Endothelial cell of umbilical vein (primary cell): Measurements from ENCODE around the gene ACADS. TPM values are rescaled to one million over a fixed set of nuclear protein-coding genes. Genes with fewer than 3 reads are reported as not detected.

Source experiments
- BruUV-seq: library from RNA; stranded (reverse); fragments of 400-500 nt; replicated peaks from 2 replicates; lab custom pipeline; 2021; lab: Mats Ljungman, UMichigan
- CTCF ChIA-PET: fragments of 300-600, 350-600 bp; sonication (Branson Sonifier 250); formaldehyde crosslinking; loops from one replicate; lab custom pipeline; 2021; ENCODE audit warnings: antibody characterized with exemption, inconsistent platforms; lab: Charles Lee
- POLR2A ChIA-PET: fragments of 300-600, 350-600 bp; sonication (Branson Sonifier 250); formaldehyde crosslinking; loops from one replicate; lab custom pipeline; 2021; ENCODE audit warnings: antibody characterized with exemption, inconsistent platforms; lab: Charles Lee
- DNase-seq: peaks from one replicate; pipeline ENCODE4 v3.0.0-alpha.2; 2011; ENCODE audit warnings: low read depth, low spot score
- FAIRE-seq: peaks from 2 replicates; lab custom pipeline; 2011; peaks lifted over from hg19 to GRCh38; lab: Jason Lieb, UNC
- H2AFZ ChIP-seq: 2 replicates; pipeline ENCODE4 v1.6.0; 2012; ENCODE audit warnings: low read depth, low read length, control low read depth, inconsistent platforms
- H3K27ac ChIP-seq: 2 replicates; pipeline ENCODE4 v1.5.1; 2011; ENCODE audit warnings: low read depth, mild to moderate bottlenecking, control low read depth, low read length, moderate library complexity; ENCODE audit not compliant: insufficient read depth
- H3K27me3 ChIP-seq, 2 experiments: 2 replicates each; pipeline versions ENCODE4 v1.6.0 to v1.6.1; 2011; ENCODE audit warnings: low read length in 2 of 2, mixed read lengths in 1 of 2; ENCODE audit not compliant: control insufficient read depth in 2 of 2, insufficient read depth in 2 of 2
- H3K36me3 ChIP-seq, 2 experiments: 2 replicates in 1 of 2; 3 replicates in 1 of 2; pipeline ENCODE4 v1.5.1; 2011; ENCODE audit warnings: low read length in 2 of 2, mild to moderate bottlenecking in 1 of 2, moderate library complexity in 1 of 2; ENCODE audit not compliant: control insufficient read depth in 2 of 2, insufficient read depth in 2 of 2; ENCODE audit errors: extremely low read depth in 1 of 2
- H3K4me1 ChIP-seq: 3 replicates; pipeline ENCODE4 v1.5.1; 2011; ENCODE audit warnings: mild to moderate bottlenecking, low read length; ENCODE audit not compliant: control insufficient read depth, insufficient read depth; ENCODE audit errors: extremely low read depth
- H3K4me2 ChIP-seq: 2 replicates; pipeline ENCODE4 v1.6.1; 2011; ENCODE audit warnings: low read length, control low read depth, mixed read lengths; ENCODE audit not compliant: insufficient read depth
- H3K4me3 ChIP-seq, 3 experiments: fragments of 200-600 bp in 1 of 3; sonication (generic), shearing (Covaris generic) in 1 of 3; replicated peaks in 1 of 3; 2 replicates each; pipeline ENCODE4 v1.5.1; 2011 to 2016; ENCODE audit warnings: control low read depth in 3 of 3, low read length in 3 of 3, mild to moderate bottlenecking in 2 of 3, inconsistent platforms in 1 of 3, low read depth in 1 of 3, moderate library complexity in 1 of 3; ENCODE audit not compliant: insufficient read depth in 1 of 3
- H3K79me2 ChIP-seq: 2 replicates; pipeline ENCODE4 v1.6.0; 2012; ENCODE audit warnings: low read length, inconsistent platforms; ENCODE audit not compliant: control insufficient read depth, insufficient read depth
- H3K9ac ChIP-seq: replicated peaks from 2 replicates; pipeline ENCODE3; 2011; ENCODE audit warnings: low read length, control low read depth; ENCODE audit not compliant: insufficient read depth; ENCODE audit errors: extremely low read depth
- H3K9me1 ChIP-seq: replicated peaks from 3 replicates; pipeline ENCODE4 v1.6.0; 2011; ENCODE audit warnings: mild to moderate bottlenecking, low read length; ENCODE audit not compliant: control insufficient read depth, insufficient read depth; ENCODE audit errors: extremely low read depth
- H3K9me3 ChIP-seq: replicated peaks from 2 replicates; pipeline ENCODE4 v1.5.1; 2012; ENCODE audit warnings: low read length, inconsistent platforms; ENCODE audit not compliant: control insufficient read depth, insufficient read depth
- H4K20me1 ChIP-seq: replicated peaks from 2 replicates; pipeline ENCODE3; 2011; ENCODE audit warnings: mild to moderate bottlenecking, low read length; ENCODE audit not compliant: control insufficient read depth, insufficient read depth; ENCODE audit errors: extremely low read depth
- EZH2 ChIP-seq: IDR thresholded peaks from 2 replicates; pipeline ENCODE4 v1.6.1; 2012; ENCODE audit warnings: borderline replicate concordance, low read depth, mild to moderate bottlenecking, moderate library complexity, low read length, inconsistent platforms; ENCODE audit not compliant: severe bottlenecking
- FOS ChIP-seq: IDR thresholded peaks from 2 replicates; pipeline ENCODE4 v1.6.1; 2011; ENCODE audit warnings: mild to moderate bottlenecking, low read length, moderate library complexity, borderline replicate concordance; ENCODE audit not compliant: insufficient read depth
- GATA2 ChIP-seq: IDR thresholded peaks from 2 replicates; pipeline ENCODE4 v1.7.0; 2011; ENCODE audit warnings: low read depth, mild to moderate bottlenecking, moderate library complexity, mixed read lengths, low read length; ENCODE audit not compliant: insufficient read length, insufficient read depth
- JUN ChIP-seq: IDR thresholded peaks from 2 replicates; pipeline ENCODE4 v1.6.1; 2011; ENCODE audit warnings: borderline replicate concordance, low read depth; ENCODE audit not compliant: insufficient read length, insufficient read depth
- MYC ChIP-seq: IDR thresholded peaks from one replicate; pipeline ENCODE4 v1.6.1; 2011; ENCODE audit warnings: mild to moderate bottlenecking, low read depth, low read length
- POLR2A ChIP-seq: IDR thresholded peaks from 2 replicates; pipeline ENCODE4 v1.6.1; 2012; ENCODE audit warnings: low read depth, mild to moderate bottlenecking, control low read depth, low read length
- POLR2AphosphoS5 ChIP-seq: IDR thresholded peaks from 2 replicates; pipeline ENCODE4 v1.6.1; 2012; ENCODE audit warnings: low read depth, mild to moderate bottlenecking, control low read depth, low read length, moderate library complexity; ENCODE audit not compliant: insufficient read depth
- dilution Hi-C: fragments of 300-500 bp; cut with MboI; formaldehyde crosslinking; loops from one replicate; pipeline ENCODE4 v1.15.0; 2019; ENCODE audit warnings: low sequenced_read_pairs; ENCODE audit not compliant: extremely low pct_ligation_motif_present
- intact Hi-C: fragments of 100-400 bp; cut with micrococcal nuclease; formaldehyde crosslinking; loops from one replicate; pipeline ENCODE4 v1.10.0; 2022
- polyA plus RNA-seq, 4 experiments: library from polyadenylated mRNA; depleted of rRNA in 3 of 4; stranded (reverse) in 3 of 4; unstranded in 1 of 4; fragments of >200 nt; gene quantifications; 2 replicates each; pipeline versions ENCODE4 v1.2.1 to v1.2.3, GENCODE V29; 2011 to 2012; ENCODE audit warnings: missing spikeins in 1 of 4
- total RNA-seq: library from RNA; stranded (reverse); gene quantifications from 2 replicates; pipeline ENCODE4 v1.2.3, GENCODE V29; 2021
- TF ChIP-seq, protein P1 (sequence below), 2 donors: IDR thresholded peaks; 1 replicate in 1 of 2; 2 replicates in 1 of 2; pipeline ENCODE4 v1.5.1; 2011; ENCODE audit warnings: low read length in 2 of 2, mild to moderate bottlenecking in 2 of 2, moderate library complexity in 2 of 2, control low read depth in 1 of 2, inconsistent platforms in 1 of 2, low read depth in 1 of 2; ENCODE audit not compliant: insufficient read depth in 1 of 2; ENCODE audit errors: extremely low read depth in 1 of 2
- TF ChIP-seq, protein P2 (sequence below): IDR thresholded peaks from 2 replicates; pipeline ENCODE4 v1.6.1; 2011; ENCODE audit not compliant: insufficient read depth, insufficient read length

The ACADS gene
- total and polyA plus RNA-seq, 2 donors (not counting 3 experiments of a cell fraction or from before 2014, with no cell fraction given) = 8.2 to 8.9 TPM

DNA sequence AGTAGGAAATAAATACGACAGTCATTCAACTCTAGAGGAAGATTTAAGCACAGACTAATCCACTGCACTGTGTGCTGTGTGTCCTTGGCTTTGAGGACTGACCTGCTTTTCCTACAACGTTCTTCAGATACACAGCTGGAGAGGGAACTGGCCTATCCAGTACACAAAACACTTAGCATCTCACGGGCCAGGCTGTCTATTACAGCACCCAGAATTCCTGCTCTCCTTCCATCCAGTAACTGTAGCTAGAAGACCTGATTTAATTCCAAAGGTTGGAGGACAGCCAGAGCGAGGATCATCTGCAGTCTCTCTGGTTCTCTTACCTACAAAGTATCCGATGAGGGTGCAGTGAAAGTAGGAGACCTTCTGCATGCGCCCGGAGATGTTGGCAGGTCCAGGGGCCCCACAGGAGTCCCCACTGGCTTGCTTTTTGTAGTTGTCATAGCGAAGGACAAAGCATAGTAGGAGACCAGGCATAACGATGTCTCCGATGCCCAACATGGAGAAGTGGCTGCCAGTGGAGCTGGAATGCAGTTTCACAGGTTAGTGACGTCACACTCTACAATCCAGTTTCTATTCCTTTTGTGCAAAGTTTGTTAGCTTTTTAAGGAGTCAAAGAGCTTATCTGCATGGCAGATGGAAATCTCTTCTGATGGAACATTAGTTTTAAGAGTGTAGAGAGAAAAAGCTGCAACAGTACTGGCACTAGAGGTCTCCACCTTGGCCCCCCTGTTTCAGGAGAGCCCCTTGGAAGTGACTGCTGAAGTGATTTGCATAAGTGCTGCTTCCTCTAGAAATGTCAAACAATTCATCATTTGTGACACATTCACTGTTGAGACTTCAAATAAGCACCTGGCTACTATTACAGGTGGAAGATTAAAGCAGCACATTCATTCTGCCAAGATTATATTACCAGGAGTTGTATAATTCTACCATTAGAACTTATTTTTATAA lies 41.7 kb downstream of the ACADS start:
- intact Hi-C loops (no loop called here), dilution Hi-C loops (no loop called here)
- no peak for DNase-seq
- H3K27me3 ChIP-seq = no peaks in the 10 kb centered on the region
- peaks cover 6 to 45% of the 10 kb centered on the region in 2 experiments for H3K36me3 ChIP-seq
- no peaks in the 10 kb centered on the region for H3K4me1 ChIP-seq
- ChIA-PET CTCF (interaction anchor here (2.8 kb wide), 1 partner anchor 205 kb away, joined by 8 read pairs; no protein-coding TSS in a partner anchor), POLR2A (no interaction called here)
- H4K20me1 ChIP-seq = no peaks in the 10 kb centered on the region
- no peak overlapping the region for H3K4me3 ChIP-seq
- H3K9me3 ChIP-seq = no peaks in the 10 kb centered on the region
- no peak for TF ChIP-seq EZH2
- TF ChIP-seq JUN = no peak
- TF ChIP-seq, protein P1, sequence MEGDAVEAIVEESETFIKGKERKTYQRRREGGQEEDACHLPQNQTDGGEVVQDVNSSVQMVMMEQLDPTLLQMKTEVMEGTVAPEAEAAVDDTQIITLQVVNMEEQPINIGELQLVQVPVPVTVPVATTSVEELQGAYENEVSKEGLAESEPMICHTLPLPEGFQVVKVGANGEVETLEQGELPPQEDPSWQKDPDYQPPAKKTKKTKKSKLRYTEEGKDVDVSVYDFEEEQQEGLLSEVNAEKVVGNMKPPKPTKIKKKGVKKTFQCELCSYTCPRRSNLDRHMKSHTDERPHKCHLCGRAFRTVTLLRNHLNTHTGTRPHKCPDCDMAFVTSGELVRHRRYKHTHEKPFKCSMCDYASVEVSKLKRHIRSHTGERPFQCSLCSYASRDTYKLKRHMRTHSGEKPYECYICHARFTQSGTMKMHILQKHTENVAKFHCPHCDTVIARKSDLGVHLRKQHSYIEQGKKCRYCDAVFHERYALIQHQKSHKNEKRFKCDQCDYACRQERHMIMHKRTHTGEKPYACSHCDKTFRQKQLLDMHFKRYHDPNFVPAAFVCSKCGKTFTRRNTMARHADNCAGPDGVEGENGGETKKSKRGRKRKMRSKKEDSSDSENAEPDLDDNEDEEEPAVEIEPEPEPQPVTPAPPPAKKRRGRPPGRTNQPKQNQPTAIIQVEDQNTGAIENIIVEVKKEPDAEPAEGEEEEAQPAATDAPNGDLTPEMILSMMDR (IDR thresholded peaks at IDR 0.05; ENCODE audit: extremely low read depth in 1 of 2, insufficient read depth in 1 of 2, low read depth in 1 of 2, low read length in 2 of 2) = no peak
- TF ChIP-seq MYC = no peak
- no peak for TF ChIP-seq POLR2A
- TF ChIP-seq POLR2AphosphoS5 = no peak
- TF ChIP-seq, protein P2, sequence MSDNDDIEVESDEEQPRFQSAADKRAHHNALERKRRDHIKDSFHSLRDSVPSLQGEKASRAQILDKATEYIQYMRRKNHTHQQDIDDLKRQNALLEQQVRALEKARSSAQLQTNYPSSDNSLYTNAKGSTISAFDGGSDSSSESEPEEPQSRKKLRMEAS = no peak
- TF ChIP-seq FOS = no peak
- no peak for TF ChIP-seq GATA2
- H3K79me2 ChIP-seq = no peaks in the 10 kb centered on the region
- no peak overlapping the region for H3K9ac ChIP-seq
- no TSS peak for BruUV-seq
- no peak overlapping the region for H3K4me2 ChIP-seq
- H3K9me1 ChIP-seq = no peaks in the 10 kb centered on the region
- peak; percentile 8 for FAIRE-seq
- no peak overlapping the region for H3K27ac ChIP-seq
- no peak overlapping the region for H2AFZ ChIP-seq
